HEK293 (cell line): Measurements from ENCODE around the gene FCHO2.

Source experiments
- CTCF ChIA-PET: fragments of 350-600 bp; formaldehyde crosslinking; extraction: SDS; loops from one replicate; lab custom pipeline; 2021; ENCODE audit warnings: antibody characterized with exemption; lab: Yijun Ruan, JAX
- POLR2A ChIA-PET: fragments of 300-600 bp; formaldehyde crosslinking; extraction: SDS; loops from one replicate; lab custom pipeline; 2020; ENCODE audit warnings: antibody characterized with exemption, inconsistent platforms; lab: Yijun Ruan, JAX
- H3K27ac ChIP-seq: fragments of 200-500 bp; sonication (Bioruptor generic); 2 replicates; pipeline ENCODE4 v1.5.1; 2014; ENCODE audit warnings: low read depth, low read length, control low read depth, inconsistent platforms; ENCODE audit errors: extremely low read depth
- H3K36me3 ChIP-seq, 2 experiments: fragments of 200-500 bp in 1 of 2; sonication (Bioruptor generic) in 1 of 2; 1 replicate in 1 of 2; 2 replicates in 1 of 2; pipeline ENCODE4 v1.5.1; 2014 to 2017; ENCODE audit warnings: inconsistent platforms in 2 of 2, low read length in 2 of 2; ENCODE audit not compliant: control insufficient read depth in 2 of 2, insufficient read depth in 1 of 2
- H3K4me1 ChIP-seq: fragments of 200-500 bp; sonication (Bioruptor generic); 2 replicates; pipeline ENCODE4 v1.5.1; 2014; ENCODE audit warnings: mild to moderate bottlenecking, low read length, inconsistent platforms; ENCODE audit not compliant: control insufficient read depth, insufficient read depth
- H3K4me3 ChIP-seq: 2 replicates; pipeline ENCODE4 v1.5.1; 2011; ENCODE audit warnings: low read depth, mild to moderate bottlenecking, control low read depth, low read length, moderate library complexity
- H3K9me3 ChIP-seq: fragments of 200-500 bp; sonication (Bioruptor generic); 2 replicates; pipeline ENCODE4 v1.5.1; 2014; ENCODE audit warnings: low read depth, low read length, inconsistent platforms; ENCODE audit not compliant: control insufficient read depth, insufficient read depth
- GFI1B ChIP-seq: fragments of 450-650 bp; formaldehyde crosslinking; IDR thresholded peaks from 2 replicates; pipeline ENCODE4 v1.5.1; 2016; ENCODE audit warnings: missing biosample characterization, missing genetic modification characterization
- GLIS2 ChIP-seq: fragments of 450-650 bp; formaldehyde crosslinking; IDR thresholded peaks from 2 replicates; pipeline ENCODE4 v1.5.1; 2016; ENCODE audit warnings: missing biosample characterization, missing genetic modification characterization
- KLF7 ChIP-seq: fragments of 450-650 bp; formaldehyde crosslinking; IDR thresholded peaks from 2 replicates; pipeline ENCODE4 v1.5.1; 2016; ENCODE audit warnings: missing biosample characterization, missing genetic modification characterization, borderline replicate concordance
- PRDM2 ChIP-seq: fragments of 450-650 bp; formaldehyde crosslinking; IDR thresholded peaks from 2 replicates; pipeline ENCODE4 v1.5.1; 2016; ENCODE audit warnings: missing biosample characterization, missing genetic modification characterization, borderline replicate concordance
- REST ChIP-seq: fragments of 450-650 bp; formaldehyde crosslinking; IDR thresholded peaks from 2 replicates; pipeline ENCODE4 v1.5.1; 2016; ENCODE audit warnings: missing biosample characterization, missing genetic modification characterization
- SP7 ChIP-seq: fragments of 450-650 bp; formaldehyde crosslinking; IDR thresholded peaks from 2 replicates; pipeline ENCODE4 v1.5.1; 2016; ENCODE audit warnings: missing biosample characterization, missing genetic modification characterization
- ZNF335 ChIP-seq: fragments of 450-650 bp; formaldehyde crosslinking; conservative IDR thresholded peaks from 2 replicates; pipeline ENCODE4 v1.5.1; 2016; ENCODE audit warnings: missing biosample characterization, missing genetic modification characterization
- ZNF362 ChIP-seq: fragments of 450-650 bp; formaldehyde crosslinking; IDR thresholded peaks from 2 replicates; pipeline ENCODE4 v1.5.1; 2016; ENCODE audit warnings: missing biosample characterization, missing genetic modification characterization
- ZNF366 ChIP-seq: fragments of 450-650 bp; formaldehyde crosslinking; conservative IDR thresholded peaks from 2 replicates; pipeline ENCODE4 v1.5.1; 2016; ENCODE audit warnings: missing biosample characterization, missing genetic modification characterization
- ZNF37A ChIP-seq: fragments of 450-650 bp; IDR thresholded peaks from 2 replicates; pipeline ENCODE4 v1.5.1; 2018; ENCODE audit warnings: missing biosample characterization, missing genetic modification characterization
- ZNF488 ChIP-seq: fragments of 450-650 bp; formaldehyde crosslinking; IDR thresholded peaks from 2 replicates; pipeline ENCODE4 v1.5.1; 2016; ENCODE audit warnings: missing biosample characterization, missing genetic modification characterization
- ZNF501 ChIP-seq: fragments of 450-650 bp; formaldehyde crosslinking; IDR thresholded peaks from 2 replicates; pipeline ENCODE4 v1.5.1; 2016; ENCODE audit warnings: missing biosample characterization, missing genetic modification characterization
- ZNF624 ChIP-seq: fragments of 450-650 bp; formaldehyde crosslinking; IDR thresholded peaks from 2 replicates; pipeline ENCODE4 v1.5.1; 2017; ENCODE audit warnings: missing biosample characterization, missing genetic modification characterization
- ZNF660 ChIP-seq: fragments of 450-650 bp; IDR thresholded peaks from 2 replicates; pipeline ENCODE4 v1.5.1; 2018; ENCODE audit warnings: missing biosample characterization, mild to moderate bottlenecking, missing genetic modification characterization

Gene FCHO2

GRCh38 chr5:72954389-72954788 is 1.5 kb upstream of the FCHO2 start (continued):
- TF ChIP-seq PRDM2 (tag by site-specific recombination): no peak
- no peak for TF ChIP-seq GFI1B (tag by site-specific recombination)
- TF ChIP-seq ZNF37A (tag by site-specific recombination): no peak
- TF ChIP-seq ZNF624 (tag by site-specific recombination): no peak
- TF ChIP-seq, all 188 proteins: peak for 0

- ChIA-PET POLR2A (interaction anchor here (0.7 to 1.5 kb wide), 6 partner anchors 14 to 493 kb away, joined by 3 to 6 read pairs (median 5); partner anchors contain the start of gene FOXD1), CTCF (interaction anchor here (0.6 to 1.1 kb wide), 8 partner anchors 38 to 483 kb away, joined by 3 to 5 read pairs (median 3); no protein-coding TSS in a partner anchor)
- Histone ChIP-seq H3K4me1 (no peaks in the 10 kb centered on the region; the same call in 1 of the 2 replicates), H3K36me3 (peaks cover 0 to 3% of the 10 kb centered on the region in 2 experiments; a peak in 1 of 3 replicates), H3K4me3 (peak overlapping the region; percentile 83), H3K9me3 (no peaks in the 10 kb centered on the region), H3K27ac (peak overlapping the region; percentile 97)
- TF ChIP-seq ZNF366 (tag by site-specific recombination) (peak; percentile 40), ZNF362 (tag by site-specific recombination) (no peak), ZNF488 (tag by site-specific recombination) (no peak), ZNF501 (tag by site-specific recombination) (peak; percentile 67; the same call in 1 of the 2 replicates), SP7 (tag by site-specific recombination) (0 out of 2 replicates have a peak, but pooled peaks have one; percentile 50), GLIS2 (tag by site-specific recombination) (no peak), KLF7 (tag by site-specific recombination) (peak; percentile 38; the same call in 1 of the 2 replicates), ZNF335 (tag by site-specific recombination) (peak; percentile 77; the same call in 1 of the 2 replicates), REST (tag by site-specific recombination) (no peak), ZNF660 (tag by site-specific recombination) (peak; percentile 20; the same call in 1 of the 2 replicates)
Observed at GRCh38 chr5:72955143-72955767, 586 bp upstream of the FCHO2 start.
